HT1080 (cell line): ENCODE data around the gene PRDM16. TPM values are rescaled to one million over a fixed set of nuclear protein-coding genes. Genes with fewer than 3 reads are reported as not detected.

Experiments used
- DNase-seq: peaks from one replicate; pipeline ENCODE4 v3.0.0-alpha.2; 2015; ENCODE audit warnings: low read depth
- total RNA-seq: library from RNA; depleted of rRNA; stranded (reverse); fragments of >200 nt; shearing (Covaris generic); gene quantifications from 2 replicates; pipeline ENCODE4 v1.2.3, GENCODE V29; 2014

Gene PRDM16
- total RNA-seq, 1 experiment from 2014 or later = not detected

- DNase-seq = no peak
Measured at GRCh38 chr1:3469104-3469848, 400.3 kb downstream of the PRDM16 start.

GRCh38 chr1:3469849-3470649 lies 401.0 kb downstream of the PRDM16 start:
- DNase-seq = no peak

- DNase-seq = no peak
Measured at GRCh38 chr1:3470650-3471355, 401.8 kb downstream of the PRDM16 start.

- no peak for DNase-seq
Measured at GRCh38 chr1:3471356-3472087, 402.5 kb downstream of the PRDM16 start.

DNA sequence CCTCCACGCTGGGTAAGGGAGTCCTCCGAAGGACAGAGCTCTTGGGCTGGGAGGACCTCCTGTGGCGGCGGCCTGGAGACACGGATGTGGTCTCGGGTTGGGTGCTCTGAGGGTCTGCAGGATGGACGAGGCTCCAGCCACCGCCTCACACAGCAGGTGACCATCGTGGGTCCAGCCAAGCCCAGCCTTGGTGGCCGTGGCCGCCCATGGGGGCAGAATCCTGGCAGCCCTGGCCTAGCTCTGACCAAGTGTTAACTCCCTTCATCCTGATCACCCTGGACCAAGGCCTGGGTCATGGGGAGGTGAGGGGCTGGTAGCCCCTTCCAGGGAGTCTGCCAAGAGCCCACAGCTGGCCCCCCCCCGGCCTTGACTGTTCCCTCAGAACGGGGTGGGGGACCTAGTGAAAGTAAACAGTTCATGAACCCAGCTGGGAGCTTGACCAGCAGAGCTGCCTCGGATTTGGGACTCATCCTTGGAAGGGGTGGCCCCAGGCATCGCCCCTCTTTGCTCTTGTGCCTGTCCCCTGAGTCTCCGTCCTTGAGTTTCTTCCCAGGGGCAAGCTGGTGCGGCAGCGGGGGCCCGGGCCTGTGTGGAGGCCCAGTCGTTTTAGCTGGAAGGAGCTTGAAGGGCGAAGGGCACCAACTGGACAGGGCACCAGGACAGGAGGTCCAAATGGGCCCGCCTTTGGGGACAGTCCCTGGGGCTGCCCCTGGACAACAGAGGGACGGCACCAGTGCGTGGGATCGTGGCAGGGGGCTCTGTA lies 403.3 kb downstream of the PRDM16 start:
- no peak for DNase-seq

DNA sequence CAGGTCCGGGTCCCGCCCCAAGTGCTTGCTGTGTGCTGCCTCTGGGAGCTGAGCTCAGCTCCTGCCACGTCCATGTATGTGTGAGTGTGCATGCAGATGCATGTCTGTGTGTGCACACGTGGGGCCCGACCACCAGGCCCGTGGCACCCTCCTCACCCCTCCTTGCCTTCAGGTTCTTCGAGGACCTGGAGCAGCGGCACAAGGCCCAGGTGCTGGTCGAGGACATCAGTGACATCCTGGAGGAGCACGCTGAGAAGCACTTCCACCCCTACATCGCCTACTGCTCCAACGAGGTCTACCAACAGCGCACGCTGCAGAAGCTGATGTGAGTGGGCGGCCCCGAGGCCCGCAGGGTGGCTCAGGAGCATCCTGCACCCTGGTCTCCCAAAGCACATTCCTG lies 403.9 kb downstream of the PRDM16 start:
- no peak for DNase-seq

- DNase-seq = peak; percentile 45
Measured at GRCh38 chr1:3473381-3473844, 404.4 kb downstream of the PRDM16 start.

- DNase-seq = no peak
Measured at GRCh38 chr1:3474016-3474415, 405.0 kb downstream of the PRDM16 start.

DNA sequence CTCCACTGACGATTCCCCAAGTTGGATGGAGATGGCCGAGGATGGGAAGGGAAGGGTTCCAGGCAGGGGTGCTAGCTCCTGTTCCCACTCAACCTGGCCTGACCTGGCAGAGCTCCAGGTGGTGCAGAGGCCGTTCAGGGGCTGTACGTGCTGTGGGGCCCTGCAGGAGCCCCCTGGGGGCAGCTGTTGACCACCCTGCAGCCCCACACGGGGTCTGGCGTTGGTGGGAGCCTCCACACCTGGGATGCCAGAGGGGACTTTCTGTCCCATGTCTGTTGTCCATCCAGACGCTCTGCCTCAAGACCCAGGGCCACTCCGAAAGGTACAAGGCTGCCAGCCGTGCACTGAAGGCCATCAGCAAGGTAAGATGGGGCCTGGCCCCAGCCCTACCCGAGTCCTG lies 405.4 kb downstream of the PRDM16 start:
- DNase-seq = no peak

DNA sequence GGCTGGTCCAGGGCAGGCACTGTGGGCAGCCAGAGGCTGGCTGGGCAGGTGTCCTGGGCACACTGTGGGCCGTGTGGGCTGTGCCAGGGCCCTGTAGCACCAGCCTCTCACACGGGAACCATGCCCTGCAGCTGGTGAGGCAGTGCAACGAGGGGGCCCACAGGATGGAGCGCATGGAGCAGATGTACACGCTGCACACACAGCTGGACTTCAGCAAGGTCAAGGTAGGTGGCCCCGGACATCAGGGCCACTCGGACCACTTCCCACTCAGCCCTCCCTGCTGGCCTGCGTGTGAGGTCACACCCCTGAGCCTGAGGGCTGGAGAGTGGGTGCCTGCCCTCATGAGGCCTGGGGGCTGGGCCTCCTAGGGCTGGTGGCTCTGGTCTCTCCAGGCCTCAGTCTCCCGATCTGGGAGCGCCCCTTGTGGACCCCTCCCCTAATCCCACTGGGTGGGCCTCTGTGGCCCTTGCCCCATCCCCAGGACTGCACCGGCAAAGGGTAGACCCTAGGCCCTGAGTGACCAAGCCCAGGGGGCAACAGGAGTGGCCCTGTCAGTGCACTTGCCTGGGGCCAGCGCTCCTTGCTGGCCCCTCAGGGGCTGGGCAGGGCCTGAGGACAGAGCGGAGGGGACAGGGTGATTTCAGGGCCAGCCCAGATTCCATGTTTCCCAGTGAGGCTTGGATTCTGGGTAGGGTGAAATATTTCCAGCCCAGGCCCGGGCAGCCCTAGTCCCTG lies 407.0 kb downstream of the PRDM16 start:
- no peak for DNase-seq

- DNase-seq = no peak
Measured at GRCh38 chr1:3476666-3477065, 407.7 kb downstream of the PRDM16 start.

DNA sequence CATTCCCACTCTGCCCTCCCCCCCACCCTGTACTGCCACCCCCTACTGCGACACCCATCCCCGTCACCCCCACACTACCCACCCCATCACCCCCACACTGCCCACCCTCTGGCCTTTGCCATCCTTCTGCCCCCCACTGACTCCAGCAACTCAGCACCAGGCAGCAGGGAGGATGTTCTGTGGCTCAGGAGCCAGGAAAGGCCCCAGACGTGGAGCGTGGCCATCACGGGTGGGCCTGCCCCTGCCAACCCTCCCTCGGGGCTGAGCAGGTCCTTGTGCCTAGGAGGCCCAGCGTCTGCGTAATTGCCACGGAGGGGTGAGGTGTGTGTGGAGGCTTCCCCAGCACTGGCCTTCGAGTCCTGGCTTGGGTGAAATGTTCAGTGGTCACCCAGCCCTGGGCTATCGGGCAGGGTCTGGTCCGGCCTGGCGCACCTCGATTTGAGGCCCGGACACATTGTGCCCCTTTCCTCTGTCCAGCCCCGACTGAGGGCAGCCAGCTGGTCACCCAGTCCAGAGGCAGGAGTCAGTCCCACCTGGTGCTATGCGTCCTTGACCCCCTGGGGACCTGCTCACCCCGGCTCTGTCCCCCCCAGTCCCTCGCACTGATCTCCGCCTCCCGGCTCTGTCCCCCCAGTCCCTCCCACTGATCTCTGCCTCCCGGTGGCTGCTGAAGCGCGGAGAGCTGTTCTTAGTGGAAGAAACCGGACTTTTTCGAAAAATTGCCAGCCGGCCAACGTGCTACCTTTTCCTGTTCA lies 408.4 kb downstream of the PRDM16 start:
- DNase-seq = no peak

GRCh38 chr1:3478187-3478586 lies 409.2 kb downstream of the PRDM16 start:
- DNase-seq = no peak

DNA sequence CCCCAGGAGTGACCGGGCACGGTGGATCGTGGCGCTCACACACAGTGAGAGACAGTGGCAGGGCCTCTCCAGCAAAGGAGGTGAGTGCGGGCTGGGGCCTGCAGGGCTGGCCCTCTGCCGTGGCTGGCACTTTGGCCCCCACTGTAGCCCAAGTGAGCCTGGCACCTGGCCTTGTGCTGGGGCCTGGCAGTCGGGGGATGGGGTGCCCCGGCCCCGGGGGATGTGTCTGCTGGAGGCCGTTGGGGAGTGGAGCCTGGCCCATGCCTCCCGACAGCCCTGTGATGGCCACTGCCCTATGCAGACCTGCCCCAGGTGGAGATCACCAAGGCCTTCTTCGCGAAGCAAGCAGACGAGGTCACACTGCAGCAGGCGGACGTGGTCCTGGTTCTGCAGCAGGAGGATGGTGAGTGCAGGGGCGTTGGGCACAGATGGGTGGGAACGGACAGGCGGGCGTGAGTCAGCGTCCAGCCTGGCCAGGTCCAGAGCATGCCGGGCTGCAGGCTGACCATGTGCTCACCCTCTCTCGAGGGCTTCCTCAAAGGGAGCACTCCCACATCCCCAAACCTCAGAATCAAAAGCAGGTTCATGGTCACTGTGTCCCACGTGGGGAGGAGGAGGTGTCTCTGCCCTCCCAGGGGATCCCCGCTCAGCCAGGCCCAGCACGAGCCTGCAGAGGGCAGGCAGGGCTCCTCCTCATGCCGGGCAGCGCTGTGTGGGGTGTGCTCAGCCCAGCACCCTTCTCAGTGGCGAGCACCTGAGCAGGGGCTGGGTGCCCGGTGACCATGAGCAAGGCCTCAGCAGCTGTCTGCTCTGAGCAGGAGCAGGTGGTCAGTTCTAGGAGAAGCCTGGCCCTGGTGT lies 410.7 kb downstream of the PRDM16 start:
- DNase-seq = no peak

DNA sequence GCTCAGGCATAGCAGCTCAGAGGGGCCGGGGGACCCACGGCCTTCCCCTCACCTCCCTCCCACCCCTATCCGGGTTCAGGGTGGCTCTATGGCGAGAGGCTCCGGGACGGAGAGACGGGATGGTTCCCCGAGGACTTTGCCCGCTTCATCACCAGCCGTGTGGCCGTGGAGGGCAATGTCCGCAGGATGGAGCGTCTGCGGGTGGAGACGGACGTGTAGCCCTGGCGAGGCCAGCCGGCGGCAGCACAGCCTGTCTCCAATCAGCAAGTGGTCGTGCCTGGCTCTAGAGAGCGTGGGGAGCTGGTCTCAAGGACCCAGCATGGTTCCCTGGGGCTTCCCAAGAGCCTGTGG lies 411.3 kb downstream of the PRDM16 start:
- DNase-seq = no peak

GRCh38 chr1:3481046-3481445 lies 412.0 kb downstream of the PRDM16 start:
- DNase-seq = no peak

DNA sequence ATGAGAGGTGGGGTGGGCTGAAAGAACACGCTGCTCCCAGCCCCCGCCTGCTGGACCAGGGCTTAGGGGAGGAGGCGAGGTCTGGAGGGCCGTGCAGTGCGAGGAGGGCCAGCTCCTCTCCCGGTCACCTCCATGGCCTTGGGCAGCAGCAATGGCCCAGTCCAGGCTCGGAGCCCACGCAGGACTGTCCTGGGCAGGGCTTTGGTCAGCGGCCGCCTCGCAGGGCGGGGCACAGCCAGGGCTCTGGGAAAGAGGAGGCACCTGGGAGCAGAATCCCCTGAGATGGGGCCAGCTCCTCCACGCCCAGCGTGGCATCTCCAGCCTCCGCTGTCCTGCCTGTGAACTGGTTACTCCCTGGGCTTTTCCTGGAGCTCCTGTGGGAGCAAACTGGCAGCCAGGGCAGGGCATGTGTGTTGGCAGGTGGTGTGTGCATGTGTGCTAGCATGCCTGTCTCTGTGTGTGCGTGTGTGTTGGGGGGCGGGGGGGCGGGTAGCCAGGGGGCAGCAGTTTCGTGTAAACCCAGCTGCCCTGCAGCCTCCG lies 412.9 kb downstream of the PRDM16 start:
- no peak for DNase-seq

DNA sequence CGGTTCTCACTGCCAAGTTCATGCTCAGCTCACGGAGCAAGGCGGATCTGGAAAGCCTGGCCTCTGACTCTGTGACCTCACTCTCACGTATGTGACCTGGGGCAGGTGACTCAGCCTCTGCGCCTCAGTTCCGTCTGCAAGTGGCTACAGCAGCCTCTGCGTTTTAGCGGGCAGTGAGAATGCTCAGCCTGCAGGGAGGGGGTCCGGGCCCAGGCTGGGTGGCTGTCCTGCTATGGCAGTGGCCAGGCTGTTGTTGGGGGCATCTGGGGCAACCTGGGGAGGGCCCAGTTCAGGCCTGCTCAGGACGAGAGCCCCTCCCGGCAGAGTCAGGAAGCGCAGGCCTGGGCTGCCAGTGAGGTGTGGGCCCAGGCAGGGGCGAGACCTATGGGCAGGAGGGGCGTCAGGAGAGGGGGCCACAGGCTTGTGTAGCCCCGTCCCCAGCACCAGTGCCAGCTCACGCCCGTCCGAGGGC lies 413.4 kb downstream of the PRDM16 start:
- peak; percentile 23 for DNase-seq
